Thoracic aorta (tissue), 2 donors: ENCODE data around the gene ENOX1. TPM values are rescaled to one million over a fixed set of nuclear protein-coding genes. Genes with fewer than 3 reads are reported as not detected.

Source experiments
- ATAC-seq: fragments of 150-250 bp; one replicate; pipeline ENCODE4 v1.8.0; 2017; ENCODE audit warnings: low read depth; ENCODE audit not compliant: insufficient number of reproducible peaks, low FRiP score
- DNase-seq: peaks from one replicate; pipeline ENCODE4 v3.0.0-alpha.2; 2020; ENCODE audit warnings: low spot score
- H3K27ac ChIP-seq, 2 donors: fragments of 200-600 bp; sonication (generic); 1 replicate in 1 of 2; 2 replicates in 1 of 2; pipeline ENCODE4 v1.5.1; 2016; ENCODE audit warnings: mild to moderate bottlenecking in 2 of 2, moderate library complexity in 2 of 2
- H3K27me3 ChIP-seq: fragments of 200-600 bp; sonication (generic); replicated peaks from 2 replicates; pipeline ENCODE4 v1.6.0; 2016; ENCODE audit warnings: mild to moderate bottlenecking; ENCODE audit not compliant: insufficient read depth
- H3K36me3 ChIP-seq: fragments of 200-600 bp; sonication (generic); one replicate; pipeline ENCODE4 v1.5.1; 2016
- H3K4me1 ChIP-seq, 2 donors: fragments of 200-600 bp; sonication (generic); 1 replicate in 1 of 2; 2 replicates in 1 of 2; pipeline versions ENCODE4 v1.5.1 to v1.6.0; 2016; ENCODE audit warnings: low read depth in 2 of 2, mild to moderate bottlenecking in 1 of 2; ENCODE audit not compliant: control insufficient read depth in 1 of 2
- H3K4me3 ChIP-seq: fragments of 200-600 bp; sonication (generic); 2 replicates; pipeline ENCODE4 v1.5.1; 2016; ENCODE audit warnings: mild to moderate bottlenecking
- H3K9me3 ChIP-seq: fragments of 200-600 bp; sonication (generic); 2 replicates; pipeline ENCODE4 v1.5.1; 2016
- total RNA-seq, 2 donors: library from RNA; depleted of rRNA; stranded (reverse); fragments of >200 nt; gene quantifications; one replicate each; pipeline versions ENCODE4 v1.1.0 to v1.2.3, GENCODE V29; 2016
- TF ChIP-seq, protein P1 (sequence below): fragments of 200-600 bp; sonication (generic); IDR thresholded peaks from one replicate; pipeline ENCODE4 v1.5.1; 2019; ENCODE audit warnings: antibody characterized with exemption

Gene ENOX1
- total RNA-seq, 2 donors from 2014 or later: 0.41 to 2.3 TPM

DNA sequence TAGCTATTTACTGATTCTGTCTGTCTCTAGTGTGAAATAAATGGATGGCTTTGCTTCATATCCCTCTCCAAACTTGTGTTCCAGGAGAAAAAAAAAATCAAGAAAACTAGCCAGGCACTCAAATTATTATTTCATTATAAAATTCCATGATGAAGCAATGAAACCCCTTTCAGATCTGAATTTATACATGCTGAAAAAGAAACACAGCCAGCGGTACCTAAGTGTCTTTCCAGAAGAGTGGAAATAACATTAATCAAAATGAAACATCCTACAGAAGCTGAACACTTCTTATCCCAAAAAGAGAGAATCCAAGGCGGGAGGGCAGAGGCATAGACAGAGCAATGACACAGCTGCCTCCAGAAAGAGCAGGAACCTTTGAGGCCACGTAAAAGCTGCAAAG, 15.9 kb downstream of the ENOX1 start:
- TF ChIP-seq, protein P1, sequence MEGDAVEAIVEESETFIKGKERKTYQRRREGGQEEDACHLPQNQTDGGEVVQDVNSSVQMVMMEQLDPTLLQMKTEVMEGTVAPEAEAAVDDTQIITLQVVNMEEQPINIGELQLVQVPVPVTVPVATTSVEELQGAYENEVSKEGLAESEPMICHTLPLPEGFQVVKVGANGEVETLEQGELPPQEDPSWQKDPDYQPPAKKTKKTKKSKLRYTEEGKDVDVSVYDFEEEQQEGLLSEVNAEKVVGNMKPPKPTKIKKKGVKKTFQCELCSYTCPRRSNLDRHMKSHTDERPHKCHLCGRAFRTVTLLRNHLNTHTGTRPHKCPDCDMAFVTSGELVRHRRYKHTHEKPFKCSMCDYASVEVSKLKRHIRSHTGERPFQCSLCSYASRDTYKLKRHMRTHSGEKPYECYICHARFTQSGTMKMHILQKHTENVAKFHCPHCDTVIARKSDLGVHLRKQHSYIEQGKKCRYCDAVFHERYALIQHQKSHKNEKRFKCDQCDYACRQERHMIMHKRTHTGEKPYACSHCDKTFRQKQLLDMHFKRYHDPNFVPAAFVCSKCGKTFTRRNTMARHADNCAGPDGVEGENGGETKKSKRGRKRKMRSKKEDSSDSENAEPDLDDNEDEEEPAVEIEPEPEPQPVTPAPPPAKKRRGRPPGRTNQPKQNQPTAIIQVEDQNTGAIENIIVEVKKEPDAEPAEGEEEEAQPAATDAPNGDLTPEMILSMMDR: no peak
- H3K4me3 ChIP-seq: no peak overlapping the region
- no peak for DNase-seq
- no peak overlapping the region for H3K27ac ChIP-seq
- H3K27me3 ChIP-seq: no peaks in the 10 kb centered on the region
- no peak for ATAC-seq
- peaks cover 0 to 15% of the 10 kb centered on the region in 2 donors for H3K4me1 ChIP-seq
- H3K36me3 ChIP-seq: no peaks in the 10 kb centered on the region
- H3K9me3 ChIP-seq: no peaks in the 10 kb centered on the region

DNA sequence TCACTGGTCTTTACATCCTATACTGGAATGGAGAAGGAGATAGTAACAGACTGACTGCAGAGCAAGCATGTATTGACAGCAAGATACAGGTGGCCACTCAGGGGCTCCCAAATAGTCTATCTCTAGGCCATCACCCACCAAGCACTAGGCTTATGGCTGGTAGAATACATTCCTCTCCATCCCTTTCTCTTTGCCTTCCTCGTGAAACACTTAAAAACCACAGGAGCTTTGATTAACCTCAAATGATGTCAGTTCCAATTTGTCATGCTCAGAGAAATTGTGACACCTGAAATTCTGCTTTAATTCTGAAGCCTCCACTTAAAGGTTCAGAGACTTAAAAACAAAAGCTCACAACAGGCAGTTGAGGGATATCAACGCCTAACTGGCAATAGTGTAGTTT, 17.2 kb downstream of the ENOX1 start:
- H3K36me3 ChIP-seq: no peaks in the 10 kb centered on the region
- H3K27ac ChIP-seq: no peak overlapping the region
- no peak overlapping the region for H3K4me3 ChIP-seq
- no peaks in the 10 kb centered on the region for H3K27me3 ChIP-seq
- ATAC-seq (no peak), DNase-seq (no peak)
- H3K9me3 ChIP-seq: no peaks in the 10 kb centered on the region
- H3K4me1 ChIP-seq: peaks cover 0 to 15% of the 10 kb centered on the region in 2 donors
- TF ChIP-seq, protein P1: no peak

DNA sequence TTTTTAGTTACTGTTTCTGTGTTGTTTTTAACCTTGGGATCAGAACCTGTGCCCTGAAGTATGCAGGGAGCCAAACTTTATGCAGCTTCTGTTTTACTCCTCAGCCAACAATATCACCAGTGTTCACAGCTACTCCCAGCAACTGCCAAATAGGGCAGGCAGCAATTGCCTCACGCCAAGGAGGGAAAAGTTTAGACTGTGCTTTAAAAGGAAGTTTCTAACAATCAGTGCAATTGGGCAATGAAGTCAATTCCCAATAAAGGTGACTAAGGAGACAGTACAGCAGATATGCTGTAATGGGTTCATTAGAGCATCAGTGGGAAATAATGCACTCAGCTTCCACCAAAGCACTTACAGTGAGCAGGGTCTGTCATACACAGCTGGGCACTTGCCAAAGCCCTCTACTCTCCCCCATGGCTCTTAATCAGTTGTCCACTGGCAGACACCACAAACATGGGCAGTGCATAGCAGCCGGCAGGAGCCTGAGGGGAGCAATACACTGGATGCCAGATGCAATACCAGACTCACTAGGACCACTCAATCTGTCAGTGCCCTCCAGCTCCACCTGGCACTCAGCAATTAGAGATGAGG, 19.3 kb downstream of the ENOX1 start:
- Histone ChIP-seq H3K4me3 (no peak overlapping the region), H3K4me1 (peaks cover 0 to 15% of the 10 kb centered on the region in 2 donors), H3K27ac (no peak overlapping the region), H3K9me3 (no peaks in the 10 kb centered on the region), H3K36me3 (no peaks in the 10 kb centered on the region), H3K27me3 (no peaks in the 10 kb centered on the region)
- ATAC-seq (no peak), DNase-seq (no peak)
- TF ChIP-seq, protein P1: no peak

DNA sequence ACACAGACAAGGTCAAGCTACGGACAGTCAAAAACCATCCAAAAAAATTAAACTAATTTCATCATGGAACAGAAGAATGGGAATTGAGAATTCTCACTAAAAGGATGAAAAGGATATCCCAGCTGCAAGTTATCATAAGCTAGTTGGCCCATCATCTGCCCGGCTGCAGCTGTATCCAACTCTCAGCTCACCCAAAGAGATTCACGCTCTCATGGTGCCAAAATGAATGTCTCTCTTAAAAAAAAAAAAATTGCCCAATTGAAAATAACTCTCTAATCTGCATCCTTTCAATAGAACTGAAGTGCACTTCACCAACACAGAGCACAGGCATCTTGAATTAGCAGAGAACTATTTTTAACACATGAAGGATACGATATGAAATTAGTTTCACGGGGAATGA, 20.0 kb downstream of the ENOX1 start:
- Histone ChIP-seq H3K36me3 (no peaks in the 10 kb centered on the region), H3K4me1 (peaks cover 0 to 15% of the 10 kb centered on the region in 2 donors), H3K9me3 (no peaks in the 10 kb centered on the region), H3K27ac (no peak overlapping the region), H3K27me3 (no peaks in the 10 kb centered on the region), H3K4me3 (no peak overlapping the region)
- ATAC-seq (no peak), DNase-seq (no peak)
- TF ChIP-seq, protein P1: no peak

DNA sequence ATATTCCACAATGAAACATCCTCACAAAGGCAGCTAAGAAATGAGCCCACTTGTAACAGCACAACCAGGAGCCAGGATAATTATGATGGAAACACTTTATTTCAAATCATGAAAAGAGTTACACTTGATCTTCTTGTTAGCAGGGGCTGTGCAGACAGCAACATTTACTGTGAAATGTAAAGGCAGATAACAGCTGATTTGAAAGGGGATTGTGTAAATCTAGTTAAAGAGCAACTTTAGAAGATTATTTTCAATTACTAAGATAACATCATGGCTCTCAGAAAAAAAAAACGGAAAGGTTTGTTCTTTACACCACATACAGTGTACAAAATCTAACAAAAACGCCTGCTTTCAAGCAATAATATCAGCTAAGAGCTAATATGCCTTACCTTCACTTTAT, 22.4 kb downstream of the ENOX1 start:
- no peaks in the 10 kb centered on the region for H3K27me3 ChIP-seq
- no peaks in the 10 kb centered on the region for H3K36me3 ChIP-seq
- TF ChIP-seq, protein P1: no peak
- peaks cover 0 to 15% of the 10 kb centered on the region in 2 donors for H3K4me1 ChIP-seq
- DNase-seq (no peak), ATAC-seq (no peak)
- H3K4me3 ChIP-seq: no peak overlapping the region
- no peaks in the 10 kb centered on the region for H3K9me3 ChIP-seq
- H3K27ac ChIP-seq: no peak overlapping the region
